Fibroblast of peridontal ligament (primary cell): ENCODE measurements around the gene MOCS3.

Source experiments
- DNase-seq: peaks from one replicate; pipeline ENCODE4 v3.0.0-alpha.2; 2010; ENCODE audit errors: extremely low read depth

Gene MOCS3

GRCh38 chr20:51010043-51010365, 51.4 kb downstream of the MOCS3 start:
- no peak for DNase-seq

GRCh38 chr20:51010932-51011331, 52.3 kb downstream of the MOCS3 start:
- DNase-seq = no peak

GRCh38 chr20:51011479-51011878, 52.9 kb downstream of the MOCS3 start:
- no peak for DNase-seq

- DNase-seq = no peak
Observed at GRCh38 chr20:51012357-51012756, 53.7 kb downstream of the MOCS3 start.
